ENCODE data around the gene KLHL22.

GRCh38 chr22:20464096-20464614 lies 31.4 kb downstream of the KLHL22 start:
- TF ChIP-seq CTCF (IDR thresholded peaks at IDR 0.05 in 4 of 5, conservative IDR thresholded peaks at IDR 0.05 in 1 of 5) (no peak), POLR2A (IDR thresholded peaks at IDR 0.05) (no peak)

All from gastrocnemius medialis (tissue), 4 donors.